GM18861 (cell line): ENCODE results near the gene SYT3.

Experiments
- ATAC-seq: cut with Tn5 transposase; IDR thresholded peaks from one replicate; pipeline ENCODE4 v1.9.1; 2021; ENCODE audit not compliant: unreplicated experiment

Gene SYT3

DNA sequence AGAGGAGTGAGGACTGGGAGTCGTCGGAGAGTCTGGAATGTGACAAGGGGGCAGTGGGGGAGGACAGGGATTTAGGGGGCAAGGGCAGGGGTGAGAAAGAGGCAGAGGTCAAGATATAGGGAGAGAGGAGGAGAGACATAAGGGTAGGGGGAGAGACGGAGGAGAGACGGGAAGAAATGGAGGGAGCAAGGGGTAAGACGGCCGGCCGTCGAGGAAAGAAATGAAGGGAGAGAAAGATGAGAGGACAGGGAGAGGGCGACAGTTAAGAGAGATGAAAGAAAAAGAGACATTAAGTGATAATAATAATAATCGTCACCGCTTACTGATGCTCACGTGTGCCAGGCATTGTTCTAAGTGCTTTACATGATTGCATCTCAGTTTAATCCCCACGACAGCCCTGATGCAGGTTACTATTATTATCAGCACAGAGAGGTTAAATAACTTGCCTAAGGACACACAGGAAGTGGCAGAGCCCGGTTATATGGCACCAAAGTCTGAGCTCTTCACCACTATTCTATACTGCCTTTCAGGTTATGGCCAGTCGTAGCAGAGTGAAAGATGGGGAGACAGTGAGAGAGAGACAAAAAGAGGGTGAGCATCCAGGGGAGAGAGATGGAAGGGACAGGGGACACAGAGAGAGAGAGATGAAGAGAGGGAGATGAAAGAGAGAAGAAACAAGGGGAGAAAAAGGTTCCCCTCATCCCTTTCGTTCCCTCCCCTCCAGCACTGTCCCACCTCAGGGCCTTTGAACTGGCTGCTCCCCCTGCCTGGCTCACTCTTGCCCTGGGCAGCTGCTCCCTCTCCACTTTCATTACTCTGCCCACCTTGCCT lies 23.2 kb upstream of the SYT3 start:
- ATAC-seq: no peak

DNA sequence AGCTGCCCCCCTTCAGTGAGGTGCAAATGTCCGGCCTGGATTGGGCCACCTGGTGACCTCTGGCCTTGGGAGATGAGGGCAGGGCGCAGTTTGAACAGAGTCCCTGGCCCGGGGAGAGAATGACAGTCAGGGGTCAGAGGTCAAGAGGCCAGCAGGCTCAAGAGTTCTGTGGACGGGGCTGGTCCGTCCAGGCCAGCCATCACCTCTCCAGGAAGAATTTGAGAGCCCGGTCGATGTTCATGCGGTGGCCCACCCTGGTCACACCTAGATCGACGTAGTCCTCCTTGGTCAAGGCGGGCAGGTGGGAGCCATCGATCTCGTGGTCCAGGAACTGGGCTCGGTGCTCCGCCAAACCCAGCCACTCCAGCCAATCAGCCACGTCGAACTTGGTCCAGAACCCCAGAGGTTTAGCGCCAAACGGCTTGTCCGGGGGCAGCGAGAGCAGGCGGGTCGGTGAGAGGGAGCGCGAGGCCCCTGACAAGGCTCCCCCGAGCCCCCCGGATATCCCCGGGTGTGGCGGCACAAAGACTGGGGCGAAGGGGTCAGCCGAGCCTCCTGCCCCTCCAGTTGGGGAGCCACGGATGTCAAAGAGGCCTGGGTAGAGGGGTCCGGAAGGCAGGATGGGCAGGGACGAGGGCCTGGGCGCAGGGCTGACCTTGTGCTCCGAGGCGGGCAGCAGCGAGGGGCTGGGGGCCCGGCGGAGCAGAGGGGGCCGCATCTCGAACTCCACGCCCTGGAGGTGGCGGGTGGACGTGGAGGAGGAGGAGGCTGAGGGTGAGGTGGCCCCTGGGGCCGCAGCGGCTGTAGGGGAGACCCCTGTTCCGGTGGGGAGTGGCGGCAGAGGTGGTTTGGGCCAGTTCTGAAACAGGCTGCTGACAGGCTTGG lies 22.3 kb upstream of the SYT3 start:
- no peak for ATAC-seq

DNA sequence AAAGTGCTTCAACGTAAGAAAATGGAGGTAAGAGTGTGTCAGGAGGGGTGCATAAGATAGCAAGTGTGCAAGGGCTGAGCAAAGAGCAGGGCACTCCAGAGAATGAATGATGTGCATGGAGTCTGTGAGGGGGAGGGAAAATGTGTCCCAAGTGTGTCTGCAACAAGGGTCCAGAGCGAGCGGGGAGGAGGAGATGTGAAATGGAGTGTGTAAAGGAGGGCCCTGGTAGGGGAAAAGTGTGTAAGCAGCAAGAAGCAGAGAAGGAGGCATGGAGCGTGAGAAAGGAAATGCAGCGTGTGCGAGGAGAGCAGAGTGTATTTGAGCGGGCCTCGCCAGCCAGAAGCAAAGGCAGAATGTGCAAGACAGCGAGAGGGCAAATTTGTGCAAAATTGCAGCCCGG lies 21.3 kb upstream of the SYT3 start:
- ATAC-seq: no peak

DNA sequence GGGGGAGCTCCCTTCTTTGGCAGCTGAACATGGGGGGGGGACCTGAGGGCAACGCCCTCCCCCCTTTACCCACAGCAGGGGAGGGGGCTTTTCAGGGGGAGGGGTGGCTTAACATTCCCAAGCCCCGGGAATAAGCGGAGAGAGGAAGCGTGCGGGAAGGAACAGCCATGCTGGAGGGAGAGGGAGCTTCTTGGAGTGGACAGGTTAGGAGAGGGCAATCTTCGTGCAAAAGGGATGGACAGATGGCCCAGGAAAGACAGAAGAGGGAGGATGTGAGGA lies 20.3 kb upstream of the SYT3 start:
- ATAC-seq: no peak

GRCh38 chr19:50659318-50660087 lies 19.8 kb upstream of the SYT3 start:
- no peak for ATAC-seq

DNA sequence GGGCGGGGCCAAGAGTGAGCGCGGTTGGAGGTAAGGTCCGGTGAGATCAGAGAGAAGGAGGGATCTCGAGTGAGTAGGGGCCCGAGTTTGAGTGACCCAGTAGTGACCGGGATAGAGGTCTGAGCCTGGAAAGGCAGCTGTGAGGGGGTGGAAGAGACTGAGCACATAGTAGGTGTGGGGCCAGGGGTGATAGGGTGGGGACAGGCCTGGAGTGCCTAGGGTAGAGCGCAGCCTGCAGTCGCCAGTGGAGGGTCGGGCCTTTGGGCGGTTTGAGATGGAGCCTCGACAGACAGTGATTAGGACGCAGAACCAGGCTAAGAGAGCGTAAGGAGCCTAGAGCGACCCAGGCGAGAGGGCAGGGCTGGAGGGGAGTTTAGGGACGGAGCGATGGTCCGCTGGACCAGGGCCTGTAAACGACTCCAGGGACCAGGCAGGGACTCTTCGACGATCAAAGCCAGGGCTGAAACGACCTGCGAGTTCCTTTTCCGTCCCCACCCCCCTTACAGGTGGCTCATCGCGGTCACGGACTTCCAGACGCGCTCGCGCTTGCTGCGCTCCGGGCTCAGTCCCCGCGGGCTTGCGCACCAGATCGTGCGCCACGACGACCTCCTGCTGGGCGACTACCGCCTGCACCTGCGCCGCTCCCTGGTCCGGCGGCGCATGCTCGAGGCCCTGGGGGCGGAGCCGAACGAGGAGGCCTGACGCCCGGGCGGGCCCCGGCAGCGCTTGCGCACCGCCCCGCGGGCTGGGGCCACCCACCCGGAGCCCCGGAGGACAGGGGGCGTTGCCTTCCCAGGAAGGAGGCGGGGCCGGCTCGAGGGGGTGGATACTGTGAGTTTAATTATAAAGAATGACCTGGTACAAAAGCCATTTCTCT lies 19.0 kb upstream of the SYT3 start:
- ATAC-seq: no peak

DNA sequence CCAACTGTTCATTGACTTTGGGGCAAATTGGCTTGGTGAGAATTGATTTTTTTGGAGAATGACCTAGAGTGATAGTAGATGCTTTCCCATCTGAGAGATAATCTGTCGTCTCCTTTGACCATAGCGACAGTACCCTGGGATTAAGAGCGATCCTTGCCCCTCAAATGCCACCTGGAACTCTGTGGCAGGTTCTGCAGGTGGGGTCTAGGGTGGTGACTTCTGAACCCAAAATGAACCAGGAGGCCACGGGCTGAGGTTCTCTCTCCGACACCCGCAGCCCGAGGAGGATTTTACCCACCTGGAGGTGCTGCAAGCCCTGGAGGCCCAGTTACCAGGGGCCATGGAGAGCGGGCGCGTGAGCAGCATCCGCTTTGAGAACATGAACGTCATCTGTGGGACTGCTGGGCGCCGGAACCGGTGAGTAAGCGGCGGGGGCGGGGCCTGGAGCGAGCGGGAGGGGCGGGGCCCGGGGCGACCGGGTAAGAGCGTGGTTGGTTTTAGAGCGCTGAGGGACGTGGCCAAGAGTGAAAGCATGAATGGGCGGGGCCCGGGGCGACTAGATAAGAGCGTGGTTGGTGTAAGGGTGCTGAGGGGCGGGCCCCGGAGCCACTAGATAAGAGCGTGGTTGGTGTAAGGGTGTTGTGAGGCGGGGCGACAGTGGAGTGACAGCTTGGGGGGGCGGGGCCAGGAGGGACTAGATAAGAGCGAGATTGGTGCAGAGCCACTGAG lies 18.2 kb upstream of the SYT3 start:
- ATAC-seq: no peak

- no peak for ATAC-seq
These were observed 17.6 kb upstream of the SYT3 start for GRCh38 chr19:50657222-50657669.

GRCh38 chr19:50654882-50655281 lies 15.2 kb upstream of the SYT3 start:
- no peak for ATAC-seq

DNA sequence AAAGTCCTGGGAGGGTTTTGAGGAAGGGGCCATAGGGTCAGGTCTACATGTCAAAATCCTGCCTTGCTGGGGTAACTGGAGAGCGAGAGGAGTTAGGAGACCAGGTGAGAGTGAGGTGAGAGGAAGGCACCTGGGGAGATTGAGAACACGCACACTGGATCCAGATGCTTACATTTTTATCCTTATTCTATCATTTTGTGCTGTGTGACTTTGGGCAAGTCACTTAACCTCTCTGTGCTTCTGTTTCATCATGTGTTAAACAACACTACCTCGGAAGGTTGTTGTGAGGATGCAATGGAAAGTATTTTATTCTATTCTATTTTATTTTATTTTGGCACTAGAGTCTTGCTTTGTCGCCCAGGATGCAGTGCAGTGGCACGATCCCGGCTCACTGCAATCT lies 13.0 kb upstream of the SYT3 start:
- ATAC-seq: no peak

- ATAC-seq: no peak
These were observed 11.5 kb upstream of the SYT3 start for GRCh38 chr19:50651174-50651573.

DNA sequence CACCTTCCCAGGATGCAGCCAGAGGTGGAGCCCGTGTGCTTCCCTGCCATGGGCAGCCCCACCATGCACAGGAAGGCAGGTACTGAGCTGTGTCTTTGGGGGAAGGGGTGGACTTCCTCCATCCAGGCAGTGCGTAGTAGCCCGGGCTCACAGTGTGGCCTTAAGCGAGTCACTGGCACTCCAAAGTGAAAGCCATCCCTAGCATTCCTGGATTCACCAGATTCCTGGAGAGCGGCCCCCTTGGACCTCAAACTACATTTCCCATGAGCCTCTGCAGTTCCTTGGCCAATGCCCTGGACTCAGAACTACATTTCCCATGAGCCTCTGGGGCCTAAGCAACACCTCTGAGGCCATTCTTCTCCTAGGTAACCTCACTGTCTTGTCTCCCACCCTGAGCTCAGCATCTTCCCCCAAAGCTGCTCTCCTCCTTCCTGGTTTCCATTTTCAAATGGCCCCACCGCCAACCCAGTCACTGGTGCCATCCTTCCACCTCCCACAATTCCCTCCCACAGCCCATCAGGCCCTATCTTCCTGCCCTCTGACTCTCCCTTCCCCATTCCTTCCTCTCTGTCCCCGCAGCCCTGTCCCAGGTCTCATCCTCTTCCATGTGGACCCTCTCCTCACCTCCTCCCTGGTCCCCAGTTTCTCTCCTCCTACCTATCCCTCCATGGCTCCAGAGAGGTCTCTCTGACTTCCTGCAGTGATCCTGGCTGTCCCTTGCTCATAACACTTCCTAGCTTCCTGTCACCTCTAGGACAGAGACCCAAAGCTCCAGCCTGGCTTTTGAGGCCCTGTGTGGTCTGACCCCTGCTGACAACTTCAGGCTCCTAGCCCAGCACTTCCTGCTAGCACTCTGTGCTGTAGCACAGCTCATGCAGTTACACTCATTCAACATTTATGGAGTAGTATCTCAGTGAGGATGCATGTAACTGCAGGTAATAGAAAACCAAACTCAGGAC lies 10.0 kb upstream of the SYT3 start, which contains the start of gene C19orf81:
C19orf81 (plus strand) TSS at position 13 of the 959 bp plus-strand sequence; CDS start at position 13, 0 bp downstream.
- ATAC-seq: no peak

GRCh38 chr19:50648659-50649058 lies 9.0 kb upstream of the SYT3 start:
- ATAC-seq: no peak

DNA sequence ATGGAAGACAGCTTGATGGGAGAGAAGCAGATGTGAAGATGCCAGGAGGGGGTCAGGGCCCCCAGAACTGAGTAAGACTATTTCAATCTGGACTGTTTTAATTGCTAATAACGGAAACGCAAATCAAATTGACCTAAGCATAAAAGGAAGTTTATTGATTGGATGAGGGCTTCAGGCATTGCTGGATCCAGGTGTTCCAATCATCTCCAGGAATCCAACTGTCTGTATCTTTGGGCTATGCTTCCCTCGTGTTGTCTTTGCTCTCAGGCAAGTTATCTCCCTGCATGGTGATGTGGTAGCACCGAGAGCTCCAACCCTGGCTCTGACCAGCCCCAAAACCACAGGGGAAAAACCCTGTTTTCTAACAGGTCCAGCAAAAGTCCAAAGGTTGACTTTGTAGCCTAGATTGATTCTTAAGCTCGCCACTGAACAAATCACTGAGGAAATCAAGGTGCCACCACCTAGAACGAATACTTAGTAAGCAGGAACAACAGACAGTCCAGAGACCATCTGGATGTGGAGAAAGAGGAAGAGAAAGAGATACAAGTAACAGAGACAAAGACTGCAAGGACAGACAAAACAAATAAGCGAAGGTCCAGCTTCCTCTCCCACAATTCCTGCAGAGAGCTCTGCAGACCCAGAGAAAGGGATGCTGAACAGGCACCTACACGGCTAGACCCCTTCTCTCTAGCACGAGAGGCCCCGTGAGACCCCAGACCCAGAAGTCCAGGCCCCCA lies 8.4 kb upstream of the SYT3 start:
- no peak for ATAC-seq

GRCh38 chr19:50646074-50646807 lies 6.6 kb upstream of the SYT3 start:
- ATAC-seq: no peak

DNA sequence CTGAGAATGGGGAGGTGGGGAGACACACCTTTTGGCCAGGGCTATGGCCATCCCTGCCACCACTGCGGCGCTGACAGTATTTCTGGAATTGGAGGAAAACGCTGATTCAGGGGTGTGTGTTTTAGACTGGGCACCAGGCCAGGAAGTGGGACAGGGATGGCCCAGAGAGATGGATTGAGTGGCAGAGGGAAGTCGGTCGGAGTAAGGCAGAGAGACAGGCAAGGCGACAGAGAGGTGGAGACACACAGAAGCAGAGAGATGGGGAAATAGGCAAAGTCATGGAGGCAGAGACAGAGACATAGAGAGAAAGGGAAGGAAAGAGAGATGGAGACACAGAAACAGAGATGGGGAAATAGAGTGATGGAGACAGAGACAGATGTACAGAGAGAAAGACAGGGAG lies 5.4 kb upstream of the SYT3 start:
- no peak for ATAC-seq

DNA sequence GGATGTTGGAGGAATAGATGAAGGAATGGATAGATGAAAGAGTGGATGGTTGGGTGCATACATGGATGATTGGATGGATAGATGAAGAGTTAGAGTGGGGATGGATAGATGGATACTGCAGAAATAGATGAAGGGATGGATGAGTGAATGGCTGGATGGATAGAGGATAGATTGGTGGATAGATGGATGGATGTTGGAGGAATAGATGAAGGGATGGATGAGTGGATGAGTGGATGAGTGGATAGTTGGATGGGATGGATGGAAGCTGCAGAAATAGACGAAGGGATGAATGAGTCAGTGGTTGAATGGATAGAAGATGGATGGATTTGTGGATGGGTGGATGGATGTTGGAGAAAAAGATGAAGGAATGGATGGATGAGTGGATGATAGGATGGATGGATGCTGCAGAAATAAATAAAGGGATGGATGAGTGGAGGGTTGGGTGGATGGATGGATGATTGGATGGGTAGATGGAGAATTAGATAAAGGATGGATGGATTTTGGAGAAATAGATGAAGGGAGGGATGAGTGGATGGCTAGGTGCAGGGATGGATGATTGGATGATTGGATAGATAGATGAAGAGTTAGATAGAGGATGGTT lies 4.7 kb upstream of the SYT3 start:
- no peak for ATAC-seq
